NCI-H2171 treated with DMSO at 0.1 percent for 48 hours (cell line): ENCODE data around the gene PACSIN2.
"Not testable (repeated sequence)": the region's sequence is repeated elsewhere in the genome, so short reads cannot be mapped to it uniquely, and the experiment has no call there.

Source experiments
- DNase-seq: peaks from one replicate; lab custom pipeline; 2025; lab: John Stamatoyannopoulos, UW

Gene PACSIN2

DNA sequence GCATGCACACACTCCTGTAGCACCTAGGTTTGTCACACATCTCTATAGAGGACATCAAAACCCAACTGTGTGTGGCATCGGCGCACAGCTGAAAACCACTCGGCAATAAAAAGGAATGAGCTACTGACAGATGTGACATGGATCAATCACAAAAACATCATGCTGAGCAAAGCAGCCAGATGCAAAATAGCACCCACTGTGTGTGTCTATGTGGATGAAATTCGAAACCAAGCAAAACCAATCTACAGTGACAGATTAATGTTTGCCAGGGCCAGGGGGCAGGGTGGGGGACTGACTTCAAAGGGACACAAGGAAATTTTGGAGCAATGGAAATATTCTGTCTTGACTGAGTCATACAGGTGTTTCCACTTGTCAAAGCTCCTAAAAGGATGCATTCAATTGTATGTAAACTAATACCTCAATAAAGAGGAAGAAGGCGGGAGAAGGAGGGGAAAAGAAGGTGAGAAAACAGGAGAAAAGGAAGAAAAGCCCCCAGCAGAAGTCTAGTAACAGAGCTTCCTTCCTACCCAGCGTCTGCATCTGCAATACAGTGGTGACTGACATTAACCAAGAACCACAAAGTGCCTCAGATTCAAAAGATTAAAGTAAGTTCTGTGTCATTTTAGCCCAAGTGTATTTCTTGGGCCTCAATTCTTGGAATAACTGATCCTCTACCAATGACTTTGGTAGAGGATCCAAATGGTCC, 49.8 kb downstream of the PACSIN2 start:
- DNase-seq, result peak; percentile 77

DNA sequence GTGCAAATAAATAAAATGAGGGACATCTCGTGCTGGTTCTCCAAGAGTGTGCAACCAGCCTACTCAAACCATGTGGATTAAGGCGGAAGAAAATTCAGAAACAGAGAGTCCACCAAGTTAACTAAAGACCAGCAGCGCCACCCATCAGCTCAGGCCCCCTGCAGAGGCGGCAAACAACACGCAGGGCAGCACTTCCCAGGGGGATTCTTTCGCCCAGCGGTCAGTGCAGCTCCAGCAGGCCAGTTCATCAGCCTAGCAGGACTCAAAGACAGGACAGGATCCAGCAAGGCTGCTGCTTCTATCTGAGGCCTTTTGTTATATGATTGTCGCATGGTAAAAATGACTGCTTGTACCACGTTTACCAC, 51.7 kb downstream of the PACSIN2 start:
- DNase-seq, result no peak

DNA sequence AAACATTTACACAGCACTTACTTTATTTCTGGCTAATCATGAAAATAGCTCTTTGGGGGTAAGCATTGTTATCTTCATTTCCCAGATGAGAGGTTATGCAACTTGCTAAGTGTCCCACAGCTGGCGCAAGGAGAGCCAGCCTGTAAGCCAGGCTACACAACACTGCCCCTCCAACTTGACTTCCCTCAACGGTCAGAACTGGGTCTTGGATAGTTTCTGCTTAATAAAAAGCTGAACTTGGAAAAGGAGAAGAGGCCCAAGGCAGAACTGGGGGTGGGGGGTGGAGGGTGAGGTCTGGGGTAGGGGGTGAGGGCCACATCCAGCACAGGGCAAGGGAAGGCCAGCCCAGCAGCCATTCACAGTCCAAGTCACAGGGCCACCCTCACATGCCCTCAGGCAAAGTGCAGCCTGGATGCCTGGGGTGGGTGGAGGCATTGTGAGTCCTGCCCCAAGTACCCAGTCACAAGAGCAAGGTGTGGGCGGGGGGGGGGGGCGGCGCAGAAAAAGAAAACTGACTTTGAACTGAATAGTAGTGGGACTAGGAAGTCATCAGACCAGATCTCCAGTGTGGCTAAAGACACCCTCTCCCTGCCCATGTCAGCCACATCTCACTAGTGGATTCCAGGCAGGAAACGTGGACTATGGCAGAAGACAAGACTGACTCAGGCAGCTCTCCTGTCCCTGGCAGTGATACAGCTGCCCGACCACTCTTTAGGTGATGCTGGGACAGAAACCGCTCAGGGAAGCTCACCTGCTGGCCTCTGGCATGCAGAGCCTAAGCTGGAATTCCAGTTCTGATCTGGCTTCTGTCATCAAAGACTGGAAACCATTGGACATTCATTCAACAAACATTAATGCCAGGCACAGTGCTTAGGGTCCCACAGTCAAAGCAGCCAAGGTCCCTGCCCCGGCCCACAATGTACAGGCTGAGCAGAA, 52.4 kb downstream of the PACSIN2 start:
- DNase-seq, result no peak

DNA sequence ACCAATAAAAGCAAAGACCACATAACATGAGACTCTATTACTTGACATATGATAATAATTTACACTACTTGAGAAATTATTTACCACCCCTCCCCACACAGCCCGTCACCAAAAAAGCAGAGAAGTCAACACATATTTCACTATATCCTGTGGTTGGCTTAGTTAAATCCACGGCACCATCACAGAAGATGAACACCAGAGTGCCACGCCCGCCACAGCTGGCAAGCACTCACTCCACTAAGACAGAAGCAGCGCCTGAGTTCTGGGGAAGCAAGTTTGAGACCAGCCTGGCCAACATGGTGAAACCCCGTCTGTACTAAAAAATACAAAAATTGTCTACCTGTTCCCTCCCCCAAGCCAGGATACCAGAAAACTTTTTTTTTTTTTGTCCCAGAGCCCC, 53.1 kb downstream of the PACSIN2 start:
- no peak for DNase-seq

DNA sequence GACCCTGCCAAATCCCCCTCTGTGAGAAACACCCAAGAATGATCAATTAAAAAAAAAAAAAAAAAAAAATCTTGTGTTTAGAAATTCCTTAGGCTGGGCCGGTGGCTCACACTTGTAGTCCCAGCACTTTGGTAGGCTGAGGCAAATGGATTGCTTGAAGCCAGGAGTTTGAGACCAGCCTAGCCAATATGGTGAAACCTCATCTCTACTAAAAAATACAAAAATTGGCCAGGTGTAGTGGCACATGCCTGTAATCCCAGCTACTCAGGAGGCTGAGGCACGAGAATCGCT, 53.6 kb downstream of the PACSIN2 start:
- DNase-seq, result not testable (repeated sequence)

DNA sequence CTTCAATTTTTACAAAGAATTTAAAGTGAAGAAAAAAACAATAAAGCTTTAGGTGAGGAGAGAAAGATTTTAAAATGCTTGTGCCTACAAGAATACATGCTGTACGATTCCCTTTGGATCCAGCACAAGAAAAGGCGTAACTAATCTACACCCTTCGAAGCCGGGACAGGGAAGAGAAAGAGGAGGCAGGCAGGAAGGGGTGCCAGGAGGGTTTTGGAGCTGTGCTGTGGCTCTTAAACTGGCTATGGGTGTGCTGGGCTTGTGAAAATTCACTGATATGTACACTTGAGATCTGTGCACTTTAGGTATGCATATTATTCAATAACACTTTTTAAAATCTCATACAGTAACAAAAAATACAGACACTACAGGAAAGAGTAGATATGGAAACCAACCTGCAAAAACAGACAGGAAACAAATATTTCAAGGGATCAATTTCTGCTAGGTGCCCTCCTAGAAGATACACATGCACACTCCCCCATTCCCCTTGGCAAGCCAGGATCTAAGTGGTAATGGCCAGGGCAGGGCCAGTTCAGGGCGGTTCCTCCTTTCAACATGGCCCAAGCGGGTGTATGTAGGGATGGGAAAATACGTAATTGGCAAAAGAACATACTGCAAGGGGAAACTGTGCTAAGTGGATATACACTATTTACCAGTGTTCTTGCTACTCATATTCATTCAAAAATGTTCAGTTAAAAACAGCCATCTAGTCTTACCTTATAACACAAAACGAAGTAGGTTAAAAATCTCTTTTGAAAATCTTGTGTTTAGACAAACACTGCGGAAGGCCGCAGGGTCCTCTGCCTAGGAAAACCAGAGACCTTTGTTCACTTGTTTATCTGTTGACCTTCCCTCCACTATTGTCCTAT, 54.2 kb downstream of the PACSIN2 start:
- DNase-seq, result no peak

DNA sequence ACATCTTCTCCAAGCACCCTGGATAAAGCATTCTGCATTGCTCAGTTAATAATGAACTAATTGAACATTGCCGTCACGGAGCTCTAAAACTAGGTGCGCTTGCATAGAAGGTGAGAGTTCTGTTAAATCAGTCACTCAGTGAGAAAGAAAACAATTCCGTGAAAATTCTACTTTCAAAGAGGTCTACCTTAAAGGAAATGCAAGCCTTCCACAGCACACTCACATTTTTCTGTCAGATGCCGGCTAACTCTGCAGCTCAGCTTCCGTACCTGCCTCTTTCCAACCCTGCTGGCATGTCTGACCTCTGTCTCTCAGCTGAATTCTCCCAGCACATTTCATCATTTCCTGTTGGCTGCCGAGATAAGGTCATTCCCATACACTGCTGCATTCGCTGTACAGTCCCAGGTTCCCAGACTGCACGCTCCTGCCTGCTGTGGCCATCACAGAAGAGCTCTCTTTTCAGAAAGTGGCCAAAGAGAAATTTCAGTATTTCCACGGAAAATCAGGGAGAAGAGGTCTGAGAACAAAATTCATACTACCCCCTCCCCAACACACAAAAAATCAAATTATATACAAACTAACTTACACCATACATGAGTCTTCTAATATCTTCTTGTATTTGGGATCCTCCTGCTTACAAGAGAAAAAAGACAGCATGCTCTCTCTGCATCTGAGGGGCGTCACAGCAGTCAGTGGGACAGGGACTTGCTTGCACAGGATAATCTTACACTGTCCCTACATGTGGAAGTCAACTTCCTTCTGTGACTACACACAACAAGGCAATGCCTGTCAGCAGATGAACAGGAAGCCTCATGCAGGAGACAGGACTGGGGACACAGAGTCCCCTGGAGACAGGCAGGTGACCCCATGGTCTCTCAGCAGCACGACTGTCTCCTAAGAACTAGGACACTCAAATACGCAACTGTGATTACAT, 55.1 kb downstream of the PACSIN2 start:
- DNase-seq, result no peak

DNA sequence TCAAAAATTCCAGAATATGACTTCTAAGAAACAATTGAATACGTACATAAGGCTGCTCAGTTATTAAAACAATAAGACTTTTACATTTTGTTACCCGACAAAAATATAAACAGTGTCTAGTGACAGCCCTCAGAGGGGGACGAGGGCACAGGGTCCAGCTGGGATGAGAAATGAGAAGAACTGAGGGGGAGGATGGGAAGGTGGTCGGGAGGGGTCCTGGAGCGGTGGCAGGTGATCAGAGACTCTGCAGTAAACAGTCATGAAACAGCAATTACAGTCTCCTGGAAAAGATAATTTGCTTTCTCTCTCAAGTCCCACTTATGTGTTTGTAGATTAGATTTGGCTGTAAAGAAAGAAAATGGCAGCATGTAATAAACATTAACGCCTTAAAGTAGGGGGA, 56.0 kb downstream of the PACSIN2 start:
- DNase-seq, result no peak

DNA sequence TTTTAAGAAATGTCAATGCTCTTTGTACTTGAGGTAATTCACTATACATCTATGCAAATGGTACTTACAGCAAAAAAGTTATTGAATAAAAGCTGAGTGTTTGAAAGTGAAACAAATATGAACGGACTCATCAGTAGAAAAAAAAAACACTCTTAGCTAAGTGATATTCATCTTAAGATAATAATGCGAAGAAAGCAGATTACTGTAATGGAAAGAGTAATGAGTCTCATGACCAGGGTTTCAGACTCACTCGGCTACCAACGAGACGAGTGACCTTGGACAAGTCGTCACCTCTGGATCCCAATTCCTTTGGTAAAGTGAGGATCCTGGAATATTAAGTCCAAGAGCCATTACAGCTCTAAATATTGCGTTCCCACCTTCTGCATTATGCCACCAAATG, 57.0 kb downstream of the PACSIN2 start:
- DNase-seq, result no peak

DNA sequence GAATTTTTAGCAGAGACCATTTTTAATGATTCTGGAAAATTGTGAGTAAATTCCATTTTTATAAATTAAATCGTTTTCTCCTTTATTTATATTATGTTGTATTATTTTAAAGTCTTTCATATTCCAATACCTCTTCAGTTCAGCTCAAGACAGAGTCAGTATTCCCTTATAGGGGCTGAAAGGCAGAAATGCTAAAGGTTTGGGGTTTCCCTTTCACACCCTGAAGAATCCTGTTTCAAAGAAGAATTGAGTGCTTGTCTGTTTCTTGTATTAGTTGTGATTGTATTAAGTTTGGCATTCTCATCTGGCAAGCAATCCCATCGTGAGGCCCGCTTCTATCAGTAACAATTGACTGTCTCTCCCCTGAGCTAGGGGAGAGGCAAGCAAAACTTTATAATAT, 57.4 kb downstream of the PACSIN2 start:
- DNase-seq, result no peak

DNA sequence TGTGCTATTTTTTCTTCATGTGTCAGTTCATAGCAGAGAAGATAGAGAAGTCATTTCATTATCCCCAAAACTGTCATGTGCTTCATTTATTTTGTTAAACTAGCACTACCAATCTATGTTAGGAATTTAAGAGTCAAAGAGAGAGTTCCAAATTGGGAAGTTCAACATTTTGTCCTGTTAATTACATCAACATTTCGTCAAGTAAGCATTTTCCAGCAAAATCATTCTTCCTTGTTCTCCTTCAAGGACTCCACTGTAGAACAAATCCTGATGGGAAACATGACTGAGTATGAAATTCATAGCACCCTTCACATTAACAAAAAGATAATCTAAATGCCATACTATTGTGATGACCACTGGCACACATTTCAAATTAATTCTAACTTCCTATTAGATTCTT, 59.1 kb downstream of the PACSIN2 start:
- no peak for DNase-seq

DNA sequence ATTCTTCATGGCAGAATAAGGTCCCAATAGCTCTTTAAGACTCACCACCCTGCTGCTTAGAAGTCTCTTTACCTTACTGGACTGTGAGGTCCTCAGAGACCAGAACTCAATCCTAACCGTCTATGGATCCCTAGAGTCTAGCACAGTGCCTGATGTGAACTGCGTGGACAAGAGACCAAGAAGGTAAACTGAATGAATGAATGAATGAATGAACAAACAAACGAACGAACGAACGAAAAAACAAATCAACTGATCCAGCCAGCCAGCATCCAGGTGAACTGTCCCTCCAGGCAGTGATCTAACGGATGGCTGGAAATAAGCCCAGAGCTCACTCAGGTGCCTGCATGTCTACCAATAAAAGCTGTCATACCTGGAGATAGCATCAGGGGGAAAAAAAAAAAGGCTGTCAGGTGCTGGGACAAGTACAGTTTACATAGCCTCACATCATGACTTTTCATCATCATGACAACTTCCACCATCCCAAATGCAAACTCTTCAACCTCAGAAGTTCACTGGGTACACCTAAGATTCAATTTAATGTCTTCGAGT, 59.8 kb downstream of the PACSIN2 start:
- peak; percentile 20 for DNase-seq

DNA sequence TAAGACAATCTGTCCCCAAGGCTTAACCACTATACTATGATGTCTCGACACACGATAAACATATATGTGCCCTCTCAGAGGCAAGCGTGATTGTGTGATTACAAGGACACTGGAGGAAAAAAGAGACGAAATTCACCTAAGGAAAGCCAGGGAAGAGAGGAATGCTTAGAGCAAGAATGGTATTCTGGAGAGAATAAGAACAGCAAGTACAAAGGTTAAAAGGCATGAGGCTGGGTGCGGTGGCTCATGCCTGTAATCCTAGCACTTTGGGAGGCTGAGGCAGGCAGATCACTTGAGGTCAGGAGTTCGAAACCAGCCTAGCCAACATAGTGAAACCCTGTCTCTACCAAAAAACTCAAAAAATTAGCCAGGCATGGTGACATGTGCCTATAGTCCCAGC, 61.2 kb downstream of the PACSIN2 start:
- not testable (repeated sequence) for DNase-seq

DNA sequence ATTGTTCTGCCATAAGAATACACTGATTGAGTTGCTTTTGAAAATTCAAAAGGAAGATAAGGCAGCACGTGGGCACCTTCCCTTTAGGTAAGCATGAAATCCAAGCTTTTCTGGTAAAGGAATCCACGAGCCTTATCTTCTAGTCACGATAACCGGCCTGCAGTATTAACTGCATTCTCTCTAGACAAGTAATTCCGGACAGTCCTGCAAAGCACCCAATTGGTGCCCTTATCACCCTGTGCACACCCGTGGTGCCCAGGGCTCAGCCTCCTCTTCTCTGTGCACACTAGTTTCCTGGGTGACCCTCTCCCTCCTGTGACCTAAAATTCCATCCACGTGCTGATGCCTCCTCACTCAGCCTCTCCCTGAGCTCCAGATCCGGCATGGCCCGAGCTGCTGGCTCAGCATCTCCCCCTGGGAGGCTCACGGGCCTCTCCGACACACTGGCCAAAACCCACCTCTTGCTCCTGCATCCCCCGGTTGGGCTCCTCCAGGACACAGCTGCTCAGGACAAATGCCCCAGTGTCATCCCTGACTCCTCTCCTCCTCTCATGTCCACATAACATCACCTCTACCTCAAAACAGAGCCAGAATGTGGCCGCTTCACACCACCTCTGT, 63.7 kb downstream of the PACSIN2 start:
- no peak for DNase-seq

DNA sequence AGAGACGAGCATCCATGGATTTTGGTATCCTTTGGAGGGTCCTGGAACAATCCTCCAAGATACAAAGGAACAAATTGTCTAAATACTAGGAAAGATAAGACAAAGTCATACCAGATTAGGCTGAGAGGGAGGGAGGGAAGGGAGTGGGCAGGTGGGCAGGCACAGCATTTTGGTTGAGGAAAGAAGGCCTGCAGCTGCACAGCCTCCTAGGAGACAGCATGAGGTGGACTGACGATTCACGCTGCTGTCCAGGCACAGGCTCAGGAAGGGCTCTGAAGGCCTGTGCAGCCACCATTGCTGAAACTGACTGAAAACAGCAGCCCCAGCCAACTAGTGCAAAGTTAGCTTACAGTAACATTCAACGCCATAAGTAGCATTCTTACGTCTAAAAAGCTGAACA, 64.7 kb downstream of the PACSIN2 start:
- no peak for DNase-seq

DNA sequence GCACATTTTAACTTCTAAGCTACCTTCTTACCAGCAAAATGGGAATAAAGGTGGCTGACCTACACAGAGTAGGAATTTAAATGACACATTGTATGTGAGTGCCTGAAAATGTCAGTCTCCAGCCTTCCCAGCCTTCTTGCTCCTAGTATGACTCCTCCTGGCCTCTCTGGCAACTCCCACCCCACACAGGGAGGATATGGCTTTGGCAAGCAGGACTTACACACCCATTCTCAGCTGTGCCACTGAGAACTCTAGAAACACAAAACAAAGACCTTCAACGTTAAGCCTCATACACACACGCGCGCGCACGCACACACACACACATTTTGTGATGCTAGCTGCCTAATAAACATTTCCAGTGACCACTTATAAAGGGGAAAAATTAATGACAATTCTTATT, 65.8 kb downstream of the PACSIN2 start:
- no peak for DNase-seq

DNA sequence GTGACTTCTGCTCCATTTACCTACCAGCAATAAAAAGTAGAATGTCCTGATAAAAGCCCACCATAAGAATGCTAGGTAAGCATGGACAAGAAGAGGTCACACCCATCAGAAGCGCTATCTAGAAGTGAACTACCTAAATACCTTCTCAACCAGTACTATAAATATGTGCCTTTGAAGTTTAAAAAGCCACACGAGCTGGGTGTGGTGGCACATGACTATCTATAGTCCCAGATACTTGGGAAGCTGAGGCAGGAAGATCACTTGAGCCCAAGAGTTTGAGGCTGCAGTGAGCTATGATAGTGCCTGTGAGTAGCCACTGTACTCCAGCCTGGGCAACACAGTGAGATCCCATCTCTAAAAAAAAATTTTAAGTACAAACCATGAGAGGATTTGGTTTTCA, 66.7 kb downstream of the PACSIN2 start:
- DNase-seq, result no peak

DNA sequence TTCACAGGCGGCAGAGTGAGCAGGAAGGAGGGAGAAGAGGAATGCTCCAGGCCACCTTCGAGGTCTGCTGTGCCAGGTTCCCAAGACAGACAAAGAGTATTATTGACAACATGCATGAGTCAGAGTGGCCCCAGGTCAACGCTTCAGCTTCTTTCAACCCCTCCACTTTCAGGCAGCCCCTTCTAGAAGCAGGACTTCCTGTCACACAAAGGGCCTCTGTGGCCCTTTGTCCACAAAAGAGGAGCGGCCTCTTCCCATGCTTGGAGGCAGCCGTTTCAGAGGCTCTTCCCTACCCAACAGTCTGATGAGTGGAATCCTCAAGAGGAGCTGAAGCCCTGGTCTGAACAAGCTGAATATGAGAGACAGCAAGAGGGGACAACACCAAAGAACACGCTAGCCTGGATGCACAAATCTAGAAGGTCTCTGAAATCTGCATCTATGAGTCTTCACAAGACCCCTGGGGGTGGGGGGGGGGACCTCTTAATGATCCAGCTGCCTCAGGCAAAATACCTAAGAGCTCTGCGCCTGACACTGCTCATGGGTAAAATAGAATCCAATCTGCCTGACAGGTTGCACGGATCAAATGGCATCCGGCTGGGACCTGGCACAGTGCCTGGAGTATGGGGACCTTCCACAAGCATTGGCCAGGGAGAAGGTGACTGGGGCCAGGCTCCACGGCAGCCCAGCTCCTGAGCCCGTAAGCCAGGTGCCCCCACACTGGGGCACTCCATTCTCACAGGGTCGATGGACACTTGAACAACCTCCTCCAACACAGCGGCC, 67.5 kb downstream of the PACSIN2 start:
- DNase-seq, result peak; percentile 99

DNA sequence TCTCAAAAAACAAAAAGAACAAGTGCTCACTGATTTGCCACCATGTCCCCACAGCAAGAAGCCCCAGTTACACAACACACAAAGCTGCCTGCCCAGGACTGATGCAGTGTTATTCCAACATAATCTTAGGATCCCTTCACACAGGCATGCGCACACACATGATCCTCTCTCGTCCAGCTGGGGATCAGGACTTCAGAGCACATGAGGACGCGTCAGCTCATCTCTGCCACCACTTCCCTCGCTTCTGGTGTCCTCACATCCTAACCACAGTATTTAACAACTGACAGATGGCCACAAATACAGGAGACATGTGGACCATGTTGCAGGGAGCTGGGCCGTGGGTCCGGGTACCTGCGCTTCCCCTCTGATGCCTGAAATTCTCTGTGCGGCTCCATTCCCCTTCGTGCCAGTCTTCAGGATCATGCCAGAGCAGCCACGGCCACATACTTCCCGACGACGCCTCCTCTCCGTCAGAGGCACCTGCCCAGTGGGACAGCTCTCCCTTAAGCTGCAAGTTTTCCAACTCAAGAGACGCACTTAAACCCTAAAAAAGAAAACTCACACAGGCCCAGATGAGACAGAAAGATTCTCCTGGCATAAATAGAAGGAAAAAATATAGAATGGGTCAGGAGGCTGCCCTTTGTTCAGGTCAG, 68.3 kb downstream of the PACSIN2 start:
- no peak for DNase-seq

DNA sequence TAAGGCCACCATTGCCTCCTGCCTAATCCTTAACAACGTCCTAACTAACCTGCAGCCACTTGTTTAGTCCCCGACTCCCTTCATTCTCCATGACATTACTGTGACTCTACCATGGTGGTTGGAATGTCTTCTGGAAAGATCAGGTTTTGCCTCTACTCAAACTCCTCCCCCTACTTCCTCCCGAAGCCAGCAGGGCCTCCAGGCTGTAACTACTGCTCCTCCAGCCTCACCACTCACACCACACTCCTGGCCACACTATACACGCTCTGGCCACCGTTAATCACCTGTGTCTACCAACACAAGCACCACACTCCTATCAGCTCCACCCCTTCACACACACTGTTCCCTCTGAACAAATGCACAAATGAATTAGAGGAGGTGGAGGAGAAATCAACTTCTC, 69.2 kb downstream of the PACSIN2 start:
- no peak for DNase-seq
